ENCODE measurements around the gene ZNF423.

Gene ZNF423

GRCh38 chr16:49699841-49700175 lies 156.1 kb downstream of the ZNF423 start:
- no peak overlapping the region for H3K4me3 ChIP-seq (ENCODE audit: low read depth, low read length)
- TF ChIP-seq, protein P1, sequence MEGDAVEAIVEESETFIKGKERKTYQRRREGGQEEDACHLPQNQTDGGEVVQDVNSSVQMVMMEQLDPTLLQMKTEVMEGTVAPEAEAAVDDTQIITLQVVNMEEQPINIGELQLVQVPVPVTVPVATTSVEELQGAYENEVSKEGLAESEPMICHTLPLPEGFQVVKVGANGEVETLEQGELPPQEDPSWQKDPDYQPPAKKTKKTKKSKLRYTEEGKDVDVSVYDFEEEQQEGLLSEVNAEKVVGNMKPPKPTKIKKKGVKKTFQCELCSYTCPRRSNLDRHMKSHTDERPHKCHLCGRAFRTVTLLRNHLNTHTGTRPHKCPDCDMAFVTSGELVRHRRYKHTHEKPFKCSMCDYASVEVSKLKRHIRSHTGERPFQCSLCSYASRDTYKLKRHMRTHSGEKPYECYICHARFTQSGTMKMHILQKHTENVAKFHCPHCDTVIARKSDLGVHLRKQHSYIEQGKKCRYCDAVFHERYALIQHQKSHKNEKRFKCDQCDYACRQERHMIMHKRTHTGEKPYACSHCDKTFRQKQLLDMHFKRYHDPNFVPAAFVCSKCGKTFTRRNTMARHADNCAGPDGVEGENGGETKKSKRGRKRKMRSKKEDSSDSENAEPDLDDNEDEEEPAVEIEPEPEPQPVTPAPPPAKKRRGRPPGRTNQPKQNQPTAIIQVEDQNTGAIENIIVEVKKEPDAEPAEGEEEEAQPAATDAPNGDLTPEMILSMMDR (IDR thresholded peaks at IDR 0.05; ENCODE audit: borderline replicate concordance, insufficient read depth, low read depth, low read length) = no peak

- H3K4me3 ChIP-seq (ENCODE audit: low read depth, low read length) = no peak overlapping the region
- TF ChIP-seq, protein P1 (IDR thresholded peaks at IDR 0.05; ENCODE audit: borderline replicate concordance, insufficient read depth, low read depth, low read length) = no peak
Measured at GRCh38 chr16:49698931-49699840, 156.7 kb downstream of the ZNF423 start.

GRCh38 chr16:49698453-49698815 lies 157.5 kb downstream of the ZNF423 start:
- TF ChIP-seq, protein P1 (IDR thresholded peaks at IDR 0.05; ENCODE audit: borderline replicate concordance, insufficient read depth, low read depth, low read length) = no peak
- no peak overlapping the region for H3K4me3 ChIP-seq (ENCODE audit: low read depth, low read length)

DNA sequence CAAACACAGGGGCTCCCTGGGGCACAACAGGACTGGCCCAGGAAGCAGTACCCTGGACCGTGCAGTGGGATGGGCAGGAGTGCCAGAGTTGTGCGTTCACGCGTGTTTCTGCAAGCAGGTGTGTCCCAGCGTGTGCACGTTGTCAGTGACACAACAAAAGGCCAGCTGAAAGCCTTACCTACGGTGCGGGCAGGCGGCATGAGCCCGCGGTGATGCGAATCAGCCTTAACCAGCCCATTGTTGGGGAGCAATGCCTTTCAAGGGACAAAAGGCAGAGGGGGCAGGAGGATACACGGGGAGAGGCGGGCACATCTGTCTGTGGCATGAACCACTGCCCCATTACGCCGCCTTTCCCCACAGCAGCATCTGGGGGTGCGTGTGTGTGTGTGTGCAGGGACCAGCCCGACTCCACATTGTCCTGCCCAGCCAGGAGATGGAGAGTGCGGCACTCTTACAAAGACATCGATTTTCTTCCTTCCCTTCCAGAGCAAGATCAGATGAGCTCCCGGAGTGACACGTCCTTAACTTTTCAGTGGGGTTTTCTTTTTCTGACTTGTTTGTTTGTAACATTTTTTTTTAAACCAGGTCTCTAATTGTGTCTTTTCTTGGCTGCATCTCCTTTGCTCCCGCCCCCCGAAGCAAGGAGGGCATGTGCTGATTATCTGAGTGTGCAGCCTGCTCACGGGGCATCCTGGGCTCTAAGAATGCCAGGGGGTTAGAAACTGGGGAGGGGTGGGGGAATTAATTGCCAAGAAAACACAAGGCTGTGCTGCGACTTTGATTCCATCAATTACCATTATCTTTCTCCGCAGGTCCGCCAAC lies 158.1 kb downstream of the ZNF423 start:
- TF ChIP-seq, protein P1 (IDR thresholded peaks at IDR 0.05; ENCODE audit: borderline replicate concordance, insufficient read depth, low read depth, low read length) = no peak
- H3K4me3 ChIP-seq (ENCODE audit: low read depth, low read length) = no peak overlapping the region

DNA sequence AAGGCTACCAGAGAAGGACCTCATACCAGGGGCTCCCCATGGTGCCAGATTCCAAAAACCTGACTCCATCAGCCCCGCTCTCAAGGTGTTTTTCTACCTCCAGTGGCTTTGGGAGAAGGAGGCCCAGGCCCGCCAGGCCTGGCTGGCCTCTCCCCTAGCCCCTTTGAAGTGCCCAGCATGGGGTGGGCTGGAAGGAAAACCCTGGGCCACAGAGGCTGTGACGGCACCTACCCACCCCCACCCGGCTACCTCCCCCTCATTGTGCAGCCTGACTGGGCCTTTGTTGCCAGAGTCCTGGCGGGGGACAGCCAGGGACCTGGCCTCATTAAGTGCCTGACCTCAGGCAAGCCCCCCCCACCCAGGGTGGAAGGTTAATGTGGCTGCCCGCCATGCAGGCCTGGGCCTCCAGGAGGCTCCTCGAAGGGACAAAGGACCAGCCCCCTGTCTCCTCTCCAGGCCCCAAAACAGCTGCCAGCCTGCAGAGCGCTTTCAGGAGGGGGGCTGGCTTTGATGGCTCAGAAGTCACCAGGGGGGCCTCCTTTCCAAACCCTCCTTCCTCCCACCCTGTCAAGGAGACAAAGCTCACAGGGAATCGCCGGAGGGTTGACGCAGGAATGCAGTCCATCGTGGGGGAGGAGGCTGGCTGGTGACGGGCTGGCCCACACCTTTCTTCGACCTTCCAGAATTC lies 159.4 kb downstream of the ZNF423 start:
- H3K4me3 ChIP-seq (ENCODE audit: low read depth, low read length) = no peak overlapping the region
- TF ChIP-seq, protein P1 (IDR thresholded peaks at IDR 0.05; ENCODE audit: borderline replicate concordance, insufficient read depth, low read depth, low read length) = no peak

GRCh38 chr16:49695782-49696413 lies 160.0 kb downstream of the ZNF423 start:
- TF ChIP-seq, protein P1 (IDR thresholded peaks at IDR 0.05; ENCODE audit: borderline replicate concordance, insufficient read depth, low read depth, low read length) = no peak
- H3K4me3 ChIP-seq (ENCODE audit: low read depth, low read length) = no peak overlapping the region

All from GM12875 (cell line).